Vein endothelial cell (primary cell): ENCODE measurements around the gene GTF2H2C. TPM values are rescaled to one million over a fixed set of nuclear protein-coding genes. Genes with fewer than 3 reads are reported as not detected.

Experiments used
- small RNA-seq: library from RNA; depleted of rRNA; stranded (forward); fragments of <200 nt; gene quantifications from one replicate; pipeline ENCODE3, GENCODE V24; 2012
- total RNA-seq: library from RNA; depleted of rRNA; stranded (reverse); fragments of >200 nt; gene quantifications from 2 replicates; pipeline ENCODE4 v1.2.3, GENCODE V29; 2012

The GTF2H2C gene
- total RNA-seq = 21.6 and 36.6 TPM in 2 replicates

DNA sequence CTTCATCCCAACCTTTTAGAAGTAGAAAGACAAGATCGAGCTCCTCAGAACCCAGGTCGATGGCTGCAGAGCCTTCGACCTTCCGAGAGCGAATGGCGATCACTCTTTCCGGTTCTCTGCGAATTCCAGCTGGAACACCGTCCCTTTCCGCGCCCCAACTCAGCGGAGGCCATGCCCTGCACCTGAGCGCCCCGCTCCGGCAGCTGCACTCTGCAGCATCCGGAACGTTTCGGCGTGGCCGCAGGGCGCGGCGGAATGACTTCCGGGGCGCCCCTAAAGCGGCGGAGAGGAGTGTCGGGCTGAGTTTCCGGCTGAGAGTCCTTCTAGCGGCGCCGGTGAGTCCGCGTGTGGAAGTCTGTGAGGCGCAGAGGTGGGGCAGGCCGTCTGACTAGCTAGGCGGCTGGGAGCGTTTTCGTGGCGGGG lies at the start of gene GTF2H2C:
GTF2H2C (plus strand) TSS at position 284 of the 423 bp plus-strand sequence. CDS start 4,942 bp downstream, outside the sequence.

Small RNAs within 50 kb of the gene (small RNA-seq; reads per million reads assigned to genes)
- gene RNU6-724P = not detected

Other genes starting within 250 kb of the GTF2H2C start
- 6.3 and 7.8 TPM in 2 replicates for gene CCDC125, start 227.4 kb upstream of the GTF2H2C start, total RNA-seq
- gene AK6, start 190.7 kb upstream of the GTF2H2C start, total RNA-seq = 12.7 and 15.6 TPM in 2 replicates
- gene TAF9, start 190.7 kb upstream of the GTF2H2C start, total RNA-seq = 75.1 and 88.0 TPM in 2 replicates
- gene RAD17, start 190.4 kb upstream of the GTF2H2C start, total RNA-seq = 11.4 and 19.5 TPM in 2 replicates
- gene MARVELD2, start 145.1 kb upstream of the GTF2H2C start, total RNA-seq = 4.8 and 6.2 TPM in 2 replicates
- gene OCLN, start 67.4 kb upstream of the GTF2H2C start, total RNA-seq = 7.7 and 11.8 TPM in 2 replicates